Measurements from ENCODE around the gene KCNQ1.

DNA sequence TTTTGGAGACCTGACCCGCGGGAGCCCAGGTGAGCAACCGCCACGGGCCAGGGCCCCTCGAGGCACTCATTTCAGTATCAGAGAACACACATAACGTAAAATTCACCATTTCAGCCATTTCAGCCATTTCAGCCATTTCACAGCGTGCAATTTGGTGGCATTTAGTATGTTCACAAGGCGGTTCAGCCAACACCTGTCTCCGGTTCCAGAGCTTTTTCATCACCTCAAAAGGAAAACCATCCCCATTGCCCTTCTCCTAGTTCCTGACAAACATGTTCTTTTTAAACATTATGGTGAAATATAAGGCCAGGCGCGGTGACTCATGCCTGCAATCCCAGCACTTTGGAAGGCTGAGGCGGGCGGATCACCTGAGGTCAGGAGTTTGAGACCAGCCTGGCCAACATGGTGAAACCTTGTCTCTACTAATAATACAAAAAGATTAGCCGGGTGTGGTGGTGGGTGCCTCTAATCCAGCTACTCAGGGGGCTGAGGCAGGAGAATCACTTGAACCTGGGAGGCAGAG is 119.3 kb downstream of the KCNQ1 start:
- TF ChIP-seq, protein P1, sequence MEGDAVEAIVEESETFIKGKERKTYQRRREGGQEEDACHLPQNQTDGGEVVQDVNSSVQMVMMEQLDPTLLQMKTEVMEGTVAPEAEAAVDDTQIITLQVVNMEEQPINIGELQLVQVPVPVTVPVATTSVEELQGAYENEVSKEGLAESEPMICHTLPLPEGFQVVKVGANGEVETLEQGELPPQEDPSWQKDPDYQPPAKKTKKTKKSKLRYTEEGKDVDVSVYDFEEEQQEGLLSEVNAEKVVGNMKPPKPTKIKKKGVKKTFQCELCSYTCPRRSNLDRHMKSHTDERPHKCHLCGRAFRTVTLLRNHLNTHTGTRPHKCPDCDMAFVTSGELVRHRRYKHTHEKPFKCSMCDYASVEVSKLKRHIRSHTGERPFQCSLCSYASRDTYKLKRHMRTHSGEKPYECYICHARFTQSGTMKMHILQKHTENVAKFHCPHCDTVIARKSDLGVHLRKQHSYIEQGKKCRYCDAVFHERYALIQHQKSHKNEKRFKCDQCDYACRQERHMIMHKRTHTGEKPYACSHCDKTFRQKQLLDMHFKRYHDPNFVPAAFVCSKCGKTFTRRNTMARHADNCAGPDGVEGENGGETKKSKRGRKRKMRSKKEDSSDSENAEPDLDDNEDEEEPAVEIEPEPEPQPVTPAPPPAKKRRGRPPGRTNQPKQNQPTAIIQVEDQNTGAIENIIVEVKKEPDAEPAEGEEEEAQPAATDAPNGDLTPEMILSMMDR (IDR thresholded peaks at IDR 0.05): no peak
- TF ChIP-seq ESRRA (CRISPR knock-in tag; IDR thresholded peaks at IDR 0.05; ENCODE audit: borderline replicate concordance) (no peak), TEAD4 (CRISPR knock-in tag; IDR thresholded peaks at IDR 0.05) (no peak), NR3C1 (CRISPR knock-in tag; conservative IDR thresholded peaks at IDR 0.05; ENCODE audit: low read depth) (no peak)
- TF ChIP-seq, protein P2, sequence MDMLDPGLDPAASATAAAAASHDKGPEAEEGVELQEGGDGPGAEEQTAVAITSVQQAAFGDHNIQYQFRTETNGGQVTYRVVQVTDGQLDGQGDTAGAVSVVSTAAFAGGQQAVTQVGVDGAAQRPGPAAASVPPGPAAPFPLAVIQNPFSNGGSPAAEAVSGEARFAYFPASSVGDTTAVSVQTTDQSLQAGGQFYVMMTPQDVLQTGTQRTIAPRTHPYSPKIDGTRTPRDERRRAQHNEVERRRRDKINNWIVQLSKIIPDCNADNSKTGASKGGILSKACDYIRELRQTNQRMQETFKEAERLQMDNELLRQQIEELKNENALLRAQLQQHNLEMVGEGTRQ (CRISPR knock-in tag; IDR thresholded peaks at IDR 0.05): no peak
- TF ChIP-seq, protein P3, sequence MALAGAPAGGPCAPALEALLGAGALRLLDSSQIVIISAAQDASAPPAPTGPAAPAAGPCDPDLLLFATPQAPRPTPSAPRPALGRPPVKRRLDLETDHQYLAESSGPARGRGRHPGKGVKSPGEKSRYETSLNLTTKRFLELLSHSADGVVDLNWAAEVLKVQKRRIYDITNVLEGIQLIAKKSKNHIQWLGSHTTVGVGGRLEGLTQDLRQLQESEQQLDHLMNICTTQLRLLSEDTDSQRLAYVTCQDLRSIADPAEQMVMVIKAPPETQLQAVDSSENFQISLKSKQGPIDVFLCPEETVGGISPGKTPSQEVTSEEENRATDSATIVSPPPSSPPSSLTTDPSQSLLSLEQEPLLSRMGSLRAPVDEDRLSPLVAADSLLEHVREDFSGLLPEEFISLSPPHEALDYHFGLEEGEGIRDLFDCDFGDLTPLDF (CRISPR knock-in tag; IDR thresholded peaks at IDR 0.05): no peak

Data from WTC11 (cell line).